GM06990 (cell line): ENCODE data around the gene STARD13.

Source experiments
- DNase-seq: peaks from one replicate; pipeline ENCODE4 v3.0.0-alpha.2; 2011; ENCODE audit not compliant: insufficient read length; ENCODE audit errors: extremely low read depth
- H3K27me3 ChIP-seq: replicated peaks from 2 replicates; pipeline ENCODE4 v1.6.0; 2011; ENCODE audit warnings: low read length; ENCODE audit not compliant: control insufficient read depth, insufficient read depth
- H3K36me3 ChIP-seq: 2 replicates; pipeline ENCODE4 v1.5.1; 2011; ENCODE audit warnings: low read length; ENCODE audit not compliant: control insufficient read depth, insufficient read depth
- H3K4me3 ChIP-seq: replicated peaks from 2 replicates; pipeline ENCODE4 v1.5.1; 2011; ENCODE audit warnings: low read depth, mild to moderate bottlenecking, control low read depth, low read length
- CTCF ChIP-seq: IDR thresholded peaks from 2 replicates; pipeline ENCODE4 v1.5.1; 2011; ENCODE audit warnings: low read length, control low read depth, mild to moderate bottlenecking, inconsistent platforms; ENCODE audit not compliant: insufficient read depth, poor library complexity, severe bottlenecking

Gene STARD13

GRCh38 chr13:33235564-33235963 lies 50.0 kb downstream of the STARD13 start:
- no peak for TF ChIP-seq CTCF
- DNase-seq: no peak
- Histone ChIP-seq H3K36me3 (no peaks in the 10 kb centered on the region), H3K27me3 (no peaks in the 10 kb centered on the region), H3K4me3 (no peak overlapping the region)

GRCh38 chr13:33235078-33235477 lies 50.5 kb downstream of the STARD13 start:
- no peaks in the 10 kb centered on the region for H3K27me3 ChIP-seq
- no peak for TF ChIP-seq CTCF
- DNase-seq: no peak
- no peak overlapping the region for H3K4me3 ChIP-seq
- H3K36me3 ChIP-seq: no peaks in the 10 kb centered on the region

- DNase-seq: no peak
- no peak for TF ChIP-seq CTCF
- H3K27me3 ChIP-seq: no peaks in the 10 kb centered on the region
- no peaks in the 10 kb centered on the region for H3K36me3 ChIP-seq
- no peak overlapping the region for H3K4me3 ChIP-seq
Observed at GRCh38 chr13:33233547-33233946, 52.0 kb downstream of the STARD13 start.

GRCh38 chr13:33232883-33233282 lies 52.7 kb downstream of the STARD13 start:
- H3K27me3 ChIP-seq: no peaks in the 10 kb centered on the region
- no peak for DNase-seq
- no peak overlapping the region for H3K4me3 ChIP-seq
- H3K36me3 ChIP-seq: no peaks in the 10 kb centered on the region
- TF ChIP-seq CTCF: no peak

GRCh38 chr13:33231339-33231738 lies 54.2 kb downstream of the STARD13 start:
- Histone ChIP-seq H3K4me3 (no peak overlapping the region), H3K36me3 (no peaks in the 10 kb centered on the region), H3K27me3 (no peaks in the 10 kb centered on the region)
- DNase-seq: no peak
- TF ChIP-seq CTCF: no peak

GRCh38 chr13:33230178-33230881 lies 55.2 kb downstream of the STARD13 start:
- H3K27me3 ChIP-seq: no peaks in the 10 kb centered on the region
- TF ChIP-seq CTCF: no peak
- no peak for DNase-seq
- no peak overlapping the region for H3K4me3 ChIP-seq
- no peaks in the 10 kb centered on the region for H3K36me3 ChIP-seq
